Measurements from ENCODE around the gene PUSL1.
A peak's percentile ranks its signal among the peaks of the same experiment; 100 is the strongest.

The PUSL1 gene

DNA sequence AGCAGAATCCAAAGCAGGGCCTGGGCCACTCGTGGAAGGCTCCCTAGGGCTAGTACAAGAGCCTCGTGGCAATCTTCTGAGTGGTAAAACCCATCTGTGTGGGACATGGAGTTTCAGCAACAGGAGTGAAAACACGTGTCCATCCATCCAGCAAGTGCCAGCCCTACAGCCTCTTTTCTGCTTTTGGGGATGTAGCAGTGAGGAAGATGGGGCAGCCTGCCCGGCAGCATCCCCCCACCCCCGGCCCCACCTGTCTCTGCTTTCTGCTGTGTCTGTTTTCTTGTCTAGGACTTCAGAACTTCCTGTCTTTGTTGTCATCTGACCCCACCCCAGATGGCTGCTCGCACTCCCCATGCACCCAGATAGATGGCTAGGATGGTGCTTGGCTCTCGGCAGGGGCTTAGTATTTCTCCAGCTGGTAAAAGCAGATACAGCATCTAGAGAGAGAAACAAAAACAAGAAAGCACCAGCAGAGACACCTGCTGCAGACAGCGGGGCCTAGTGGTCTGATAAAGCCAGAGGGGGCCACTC, 17.7 kb downstream of the PUSL1 start:
- DNase-seq, result no peak

DNA sequence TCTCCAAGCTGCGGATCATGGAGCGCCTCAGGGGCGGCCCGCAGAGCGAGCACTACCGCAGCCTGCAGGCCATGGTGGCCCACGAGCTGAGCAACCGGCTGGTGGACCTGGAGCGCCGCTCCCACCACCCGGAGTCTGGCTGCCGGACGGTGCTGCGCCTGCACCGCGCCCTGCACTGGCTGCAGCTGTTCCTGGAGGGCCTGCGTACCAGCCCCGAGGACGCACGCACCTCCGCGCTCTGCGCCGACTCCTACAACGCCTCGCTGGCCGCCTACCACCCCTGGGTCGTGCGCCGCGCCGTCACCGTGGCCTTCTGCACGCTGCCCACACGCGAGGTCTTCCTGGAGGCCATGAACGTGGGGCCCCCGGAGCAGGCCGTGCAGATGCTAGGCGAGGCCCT, 18.9 kb downstream of the PUSL1 start:
- DNase-seq, result no peak

DNA sequence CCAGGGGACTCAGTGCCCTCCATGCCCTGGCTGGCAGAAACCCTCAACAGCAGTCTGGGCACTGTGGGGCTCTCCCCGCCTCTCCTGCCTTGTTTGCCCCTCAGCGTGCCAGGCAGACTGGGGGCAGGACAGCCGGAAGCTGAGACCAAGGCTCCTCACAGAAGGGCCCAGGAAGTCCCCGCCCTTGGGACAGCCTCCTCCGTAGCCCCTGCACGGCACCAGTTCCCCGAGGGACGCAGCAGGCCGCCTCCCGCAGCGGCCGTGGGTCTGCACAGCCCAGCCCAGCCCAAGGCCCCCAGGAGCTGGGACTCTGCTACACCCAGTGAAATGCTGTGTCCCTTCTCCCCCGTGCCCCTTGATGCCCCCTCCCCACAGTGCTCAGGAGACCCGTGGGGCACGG, 19.9 kb downstream of the PUSL1 start:
- DNase-seq, result no peak

DNA sequence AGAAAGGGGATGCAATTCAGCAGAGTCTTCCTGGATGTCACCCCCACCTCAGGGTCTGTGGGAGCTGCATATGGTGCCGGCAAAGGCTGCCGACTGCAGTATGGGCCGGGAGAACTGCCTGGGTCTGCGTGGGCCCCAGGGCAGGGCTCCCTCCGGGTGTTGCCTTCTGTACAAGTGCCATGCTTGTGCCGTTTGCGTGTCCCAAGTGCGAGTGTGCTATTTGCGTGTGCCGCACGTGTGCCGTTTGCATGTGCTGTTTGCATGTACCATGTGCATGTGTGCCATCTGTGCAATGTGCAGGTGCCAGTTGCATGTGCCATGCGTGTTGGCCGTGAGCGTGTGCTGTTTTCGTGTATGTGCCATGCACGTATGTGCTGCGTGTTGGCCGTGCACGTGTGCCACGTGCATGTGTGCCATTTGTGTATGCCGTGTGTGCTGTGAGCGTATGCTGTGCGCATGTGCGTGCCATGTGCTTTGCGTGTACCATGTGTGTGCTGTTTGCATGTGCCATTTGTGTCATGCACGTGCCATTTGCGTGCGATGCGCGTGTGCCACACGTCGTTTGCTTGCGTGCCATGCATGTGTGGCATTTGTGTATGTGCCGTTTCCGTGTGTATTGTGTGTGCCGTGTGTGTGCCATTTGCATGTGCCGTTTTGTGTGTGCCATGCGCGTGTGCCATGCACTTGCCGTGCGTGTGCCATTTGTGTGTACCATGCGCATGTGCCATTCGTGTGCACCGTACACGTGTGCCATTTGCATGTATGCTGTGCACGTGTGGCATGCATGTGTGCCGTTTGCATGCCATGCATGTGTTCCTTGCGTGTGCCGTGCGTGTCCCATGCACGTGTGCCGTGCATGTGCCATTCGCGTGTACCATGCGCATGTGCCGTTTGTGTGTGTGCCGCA, 21.2 kb downstream of the PUSL1 start:
- DNase-seq, result no peak

DNA sequence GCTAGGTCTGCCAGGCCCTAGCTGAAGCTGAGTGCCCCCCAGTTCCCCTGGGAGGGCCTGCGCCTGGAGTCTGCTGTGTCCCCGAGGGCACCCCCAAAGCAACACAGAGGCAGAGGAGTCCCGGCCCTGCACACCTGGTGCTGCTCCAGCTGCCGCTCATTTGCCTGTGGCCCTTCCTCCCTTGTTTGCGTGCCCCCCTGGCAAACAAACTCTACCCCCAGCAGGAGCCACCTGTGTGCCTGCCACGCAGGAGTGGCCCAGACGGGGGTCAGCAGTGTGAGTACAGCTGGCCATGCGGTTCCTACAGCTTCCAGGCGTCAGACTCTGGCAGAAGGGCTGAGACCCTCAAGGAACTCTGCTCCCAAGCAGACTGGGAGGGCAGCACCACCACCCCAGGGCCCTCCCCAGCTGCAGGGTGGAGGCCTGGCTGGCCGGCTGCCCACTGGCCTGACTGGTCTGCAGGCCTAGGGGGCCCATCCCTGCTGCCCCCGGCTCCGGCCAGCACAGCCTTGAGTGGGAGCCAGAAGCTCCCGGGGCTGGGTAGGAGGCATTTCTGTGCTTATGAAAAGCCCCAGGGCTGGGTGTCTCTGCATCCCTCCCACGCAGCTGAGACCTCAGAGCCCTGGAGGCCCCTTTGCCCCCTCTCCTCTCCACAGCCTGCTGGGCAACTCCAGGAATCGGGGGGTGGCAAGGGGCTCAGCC, 22.1 kb downstream of the PUSL1 start:
- peak in 1 of 2 experiments; percentile 58 for DNase-seq

DNA sequence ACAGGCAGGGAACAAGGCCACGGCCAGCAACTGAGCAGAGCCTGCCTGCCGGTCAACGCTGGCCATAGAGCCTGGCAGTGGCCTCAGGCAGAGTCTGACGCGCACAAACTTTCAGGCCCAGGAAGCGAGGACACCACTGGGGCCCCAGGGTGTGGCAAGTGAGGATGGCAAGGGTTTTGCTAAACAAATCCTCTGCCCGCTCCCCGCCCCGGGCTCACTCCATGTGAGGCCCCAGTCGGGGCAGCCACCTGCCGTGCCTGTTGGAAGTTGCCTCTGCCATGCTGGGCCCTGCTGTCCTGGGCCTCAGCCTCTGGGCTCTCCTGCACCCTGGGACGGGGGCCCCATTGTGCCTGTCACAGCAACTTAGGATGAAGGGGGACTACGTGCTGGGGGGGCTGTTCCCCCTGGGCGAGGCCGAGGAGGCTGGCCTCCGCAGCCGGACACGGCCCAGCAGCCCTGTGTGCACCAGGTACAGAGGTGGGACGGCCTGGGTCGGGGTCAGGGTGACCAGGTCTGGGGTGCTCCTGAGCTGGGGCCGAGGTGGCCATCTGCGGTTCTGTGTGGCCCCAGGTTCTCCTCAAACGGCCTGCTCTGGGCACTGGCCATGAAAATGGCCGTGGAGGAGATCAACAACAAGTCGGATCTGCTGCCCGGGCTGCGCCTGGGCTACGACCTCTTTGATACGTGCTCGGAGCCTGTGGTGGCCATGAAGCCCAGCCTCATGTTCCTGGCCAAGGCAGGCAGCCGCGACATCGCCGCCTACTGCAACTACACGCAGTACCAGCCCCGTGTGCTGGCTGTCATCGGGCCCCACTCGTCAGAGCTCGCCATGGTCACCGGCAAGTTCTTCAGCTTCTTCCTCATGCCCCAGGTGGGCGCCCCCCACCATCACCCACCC, 22.9 kb downstream of the PUSL1 start, which contains the start of gene TAS1R3:
Gene TAS1R3 (plus strand): TSS at position 213 of the 898 bp plus-strand sequence. CDS start 66 bp downstream, at position 279.
- DNase-seq, result peak; percentile 67 to 93

DNA sequence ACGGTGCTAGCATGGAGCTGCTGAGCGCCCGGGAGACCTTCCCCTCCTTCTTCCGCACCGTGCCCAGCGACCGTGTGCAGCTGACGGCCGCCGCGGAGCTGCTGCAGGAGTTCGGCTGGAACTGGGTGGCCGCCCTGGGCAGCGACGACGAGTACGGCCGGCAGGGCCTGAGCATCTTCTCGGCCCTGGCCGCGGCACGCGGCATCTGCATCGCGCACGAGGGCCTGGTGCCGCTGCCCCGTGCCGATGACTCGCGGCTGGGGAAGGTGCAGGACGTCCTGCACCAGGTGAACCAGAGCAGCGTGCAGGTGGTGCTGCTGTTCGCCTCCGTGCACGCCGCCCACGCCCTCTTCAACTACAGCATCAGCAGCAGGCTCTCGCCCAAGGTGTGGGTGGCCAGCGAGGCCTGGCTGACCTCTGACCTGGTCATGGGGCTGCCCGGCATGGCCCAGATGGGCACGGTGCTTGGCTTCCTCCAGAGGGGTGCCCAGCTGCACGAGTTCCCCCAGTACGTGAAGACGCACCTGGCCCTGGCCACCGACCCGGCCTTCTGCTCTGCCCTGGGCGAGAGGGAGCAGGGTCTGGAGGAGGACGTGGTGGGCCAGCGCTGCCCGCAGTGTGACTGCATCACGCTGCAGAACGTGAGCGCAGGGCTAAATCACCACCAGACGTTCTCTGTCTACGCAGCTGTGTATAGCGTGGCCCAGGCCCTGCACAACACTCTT, 23.8 kb downstream of the PUSL1 start:
- DNase-seq, result peak in 1 of 2 experiments; percentile 69

DNA sequence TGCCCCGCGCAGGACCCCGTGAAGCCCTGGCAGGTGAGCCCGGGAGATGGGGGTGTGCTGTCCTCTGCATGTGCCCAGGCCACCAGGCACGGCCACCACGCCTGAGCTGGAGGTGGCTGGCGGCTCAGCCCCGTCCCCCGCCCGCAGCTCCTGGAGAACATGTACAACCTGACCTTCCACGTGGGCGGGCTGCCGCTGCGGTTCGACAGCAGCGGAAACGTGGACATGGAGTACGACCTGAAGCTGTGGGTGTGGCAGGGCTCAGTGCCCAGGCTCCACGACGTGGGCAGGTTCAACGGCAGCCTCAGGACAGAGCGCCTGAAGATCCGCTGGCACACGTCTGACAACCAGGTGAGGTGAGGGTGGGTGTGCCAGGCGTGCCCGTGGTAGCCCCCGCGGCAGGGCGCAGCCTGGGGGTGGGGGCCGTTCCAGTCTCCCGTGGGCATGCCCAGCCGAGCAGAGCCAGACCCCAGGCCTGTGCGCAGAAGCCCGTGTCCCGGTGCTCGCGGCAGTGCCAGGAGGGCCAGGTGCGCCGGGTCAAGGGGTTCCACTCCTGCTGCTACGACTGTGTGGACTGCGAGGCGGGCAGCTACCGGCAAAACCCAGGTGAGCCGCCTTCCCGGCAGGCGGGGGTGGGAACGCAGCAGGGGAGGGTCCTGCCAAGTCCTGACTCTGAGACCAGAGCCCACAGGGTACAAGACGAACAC, 24.5 kb downstream of the PUSL1 start:
- DNase-seq, result peak in 1 of 2 experiments; percentile 59

DNA sequence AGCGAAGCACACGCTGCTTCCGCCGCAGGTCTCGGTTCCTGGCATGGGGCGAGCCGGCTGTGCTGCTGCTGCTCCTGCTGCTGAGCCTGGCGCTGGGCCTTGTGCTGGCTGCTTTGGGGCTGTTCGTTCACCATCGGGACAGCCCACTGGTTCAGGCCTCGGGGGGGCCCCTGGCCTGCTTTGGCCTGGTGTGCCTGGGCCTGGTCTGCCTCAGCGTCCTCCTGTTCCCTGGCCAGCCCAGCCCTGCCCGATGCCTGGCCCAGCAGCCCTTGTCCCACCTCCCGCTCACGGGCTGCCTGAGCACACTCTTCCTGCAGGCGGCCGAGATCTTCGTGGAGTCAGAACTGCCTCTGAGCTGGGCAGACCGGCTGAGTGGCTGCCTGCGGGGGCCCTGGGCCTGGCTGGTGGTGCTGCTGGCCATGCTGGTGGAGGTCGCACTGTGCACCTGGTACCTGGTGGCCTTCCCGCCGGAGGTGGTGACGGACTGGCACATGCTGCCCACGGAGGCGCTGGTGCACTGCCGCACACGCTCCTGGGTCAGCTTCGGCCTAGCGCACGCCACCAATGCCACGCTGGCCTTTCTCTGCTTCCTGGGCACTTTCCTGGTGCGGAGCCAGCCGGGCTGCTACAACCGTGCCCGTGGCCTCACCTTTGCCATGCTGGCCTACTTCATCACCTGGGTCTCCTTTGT, 25.3 kb downstream of the PUSL1 start:
- DNase-seq, result no peak

DNA sequence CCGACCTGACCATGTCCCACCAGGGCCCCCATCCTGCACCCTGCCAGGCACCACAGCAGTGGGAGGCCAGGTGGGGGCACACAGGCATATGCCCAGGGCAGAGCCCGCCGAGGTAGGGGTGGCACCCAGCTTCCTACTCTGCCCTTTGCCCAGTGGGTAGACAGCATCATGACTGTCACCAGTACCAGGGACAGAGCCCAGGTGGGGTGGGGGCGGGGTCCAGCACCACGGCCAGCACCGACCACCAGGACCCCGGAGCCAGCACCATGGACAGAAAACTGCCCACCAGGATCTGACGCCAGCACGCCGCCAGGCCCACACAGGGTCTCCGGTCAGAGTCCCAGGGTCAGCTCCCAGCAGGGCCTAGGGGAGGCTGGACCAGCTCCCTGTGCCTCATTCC, 26.4 kb downstream of the PUSL1 start:
- no peak for DNase-seq

DNA sequence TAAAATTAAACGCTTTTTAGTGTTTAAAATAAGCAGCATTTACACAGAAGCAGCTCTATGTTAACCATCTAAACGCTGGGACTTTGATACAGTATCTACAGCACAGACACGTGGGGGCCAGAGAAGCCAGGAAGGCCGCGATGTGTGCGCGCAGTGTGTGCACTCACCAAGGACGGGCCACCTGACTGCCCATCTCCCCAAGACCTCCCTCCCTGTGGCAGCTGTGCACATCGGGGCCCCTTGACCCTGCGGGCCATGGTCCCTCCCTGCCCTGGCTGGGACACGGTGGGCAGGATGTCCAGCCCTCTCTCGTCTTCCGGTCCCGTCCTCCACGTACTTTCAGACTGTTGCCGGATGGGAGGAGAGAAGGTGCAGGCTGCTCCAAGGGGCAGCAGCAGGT, 26.9 kb downstream of the PUSL1 start:
- no peak for DNase-seq

DNA sequence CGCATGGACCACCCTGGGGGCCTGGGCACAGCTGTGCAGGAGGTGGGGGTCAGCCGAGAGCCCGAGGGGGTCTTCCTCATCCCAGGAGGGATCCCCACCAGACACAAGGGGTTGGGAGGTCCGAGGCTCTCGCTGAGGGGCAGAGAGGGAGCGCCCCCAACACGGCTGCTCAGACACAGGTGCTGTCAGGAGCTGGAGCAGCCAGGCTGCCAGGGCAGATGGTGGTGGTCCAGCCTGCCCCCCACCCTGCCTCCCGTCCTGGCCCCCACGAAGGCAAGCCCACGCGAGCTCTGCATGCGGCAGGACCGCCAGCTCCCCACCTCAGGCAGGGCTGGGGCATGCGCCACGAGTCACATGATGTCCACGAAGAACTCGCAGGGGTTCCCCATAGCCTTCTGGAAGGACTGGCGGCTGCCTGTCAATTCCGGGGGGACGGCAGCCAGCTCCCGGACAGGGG, 27.4 kb downstream of the PUSL1 start:
- DNase-seq, result no peak

DNA sequence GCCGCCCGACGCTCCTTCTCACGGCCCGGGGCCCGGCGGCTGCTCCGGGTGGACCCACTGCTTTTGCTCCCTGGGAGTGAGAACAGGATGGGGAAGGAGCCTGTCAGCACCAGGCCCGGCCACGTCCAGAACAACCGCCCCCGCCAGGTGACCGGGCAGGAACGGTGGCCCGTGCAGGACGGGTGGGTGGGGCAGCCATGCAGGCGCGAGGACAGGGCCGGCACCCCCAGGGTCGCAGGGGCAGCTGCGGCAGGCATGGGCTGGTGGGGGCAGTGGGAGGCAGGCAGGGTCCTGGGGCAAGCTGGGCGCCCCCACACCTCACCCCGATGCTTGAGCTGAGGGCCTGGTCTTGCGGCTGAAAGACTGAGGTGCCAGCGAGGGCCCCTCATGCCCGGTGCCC, 28.0 kb downstream of the PUSL1 start:
- DNase-seq, result no peak

DNA sequence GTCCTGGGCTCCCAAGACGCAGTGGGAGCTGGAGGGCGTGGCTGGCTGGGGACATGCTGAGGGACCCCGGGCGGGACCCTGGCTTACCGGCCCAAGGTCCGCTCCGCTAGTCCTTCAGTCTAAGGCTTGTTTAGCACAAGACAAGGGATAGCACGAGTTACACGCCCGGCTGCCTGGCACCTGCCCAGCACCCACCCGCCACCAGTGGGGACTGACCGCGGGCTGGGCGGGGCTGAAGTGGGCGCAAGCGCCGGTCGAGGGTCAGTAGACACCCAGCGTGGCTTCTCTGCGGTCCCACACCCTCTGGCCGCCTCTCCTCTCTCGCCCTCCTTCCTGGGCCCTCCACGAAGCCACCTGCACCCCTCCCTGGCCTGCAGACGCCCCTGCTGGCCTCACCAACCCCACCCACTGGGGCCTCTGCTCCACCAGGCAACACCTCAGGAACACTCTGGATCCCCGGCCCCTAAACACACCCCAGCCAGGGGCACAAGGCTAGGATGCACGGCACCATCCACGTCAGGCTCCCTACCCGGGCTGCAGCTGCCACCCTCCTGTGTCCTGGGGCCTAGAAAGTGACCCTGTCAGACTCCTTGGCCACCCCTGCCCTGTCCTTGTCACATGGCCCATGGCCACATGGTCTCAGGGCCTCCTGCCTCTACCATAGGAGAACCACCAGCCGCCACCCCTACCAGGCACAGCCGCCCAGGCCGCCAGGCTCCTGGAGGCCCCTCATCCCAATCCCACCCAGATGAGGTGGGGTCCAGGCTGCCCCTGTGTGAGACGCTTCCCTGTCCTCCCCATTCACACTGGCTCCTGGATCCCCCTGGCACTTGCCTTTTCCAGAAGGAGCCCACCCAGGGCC, 28.8 kb downstream of the PUSL1 start:
- no peak for DNase-seq

DNA sequence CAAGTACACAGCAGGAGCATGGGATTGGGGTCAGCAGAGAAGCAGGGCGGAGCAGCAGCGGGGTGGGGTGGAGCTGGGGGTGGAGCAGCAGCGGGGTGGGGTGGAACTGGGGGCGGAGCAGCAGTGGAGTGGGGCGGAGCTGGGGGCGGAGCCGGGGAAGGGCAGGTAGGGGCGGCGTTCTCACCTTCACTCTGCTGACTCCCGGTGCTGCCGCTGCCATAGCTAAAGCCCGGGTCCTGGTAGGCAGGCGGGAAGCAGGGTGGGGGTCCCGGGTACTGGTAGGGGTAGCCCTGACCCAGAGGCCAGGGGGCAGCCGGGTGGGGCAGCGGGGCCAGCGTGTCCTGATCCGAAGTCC, 29.4 kb downstream of the PUSL1 start:
- peak in 1 of 2 experiments; percentile 59 for DNase-seq

DNA sequence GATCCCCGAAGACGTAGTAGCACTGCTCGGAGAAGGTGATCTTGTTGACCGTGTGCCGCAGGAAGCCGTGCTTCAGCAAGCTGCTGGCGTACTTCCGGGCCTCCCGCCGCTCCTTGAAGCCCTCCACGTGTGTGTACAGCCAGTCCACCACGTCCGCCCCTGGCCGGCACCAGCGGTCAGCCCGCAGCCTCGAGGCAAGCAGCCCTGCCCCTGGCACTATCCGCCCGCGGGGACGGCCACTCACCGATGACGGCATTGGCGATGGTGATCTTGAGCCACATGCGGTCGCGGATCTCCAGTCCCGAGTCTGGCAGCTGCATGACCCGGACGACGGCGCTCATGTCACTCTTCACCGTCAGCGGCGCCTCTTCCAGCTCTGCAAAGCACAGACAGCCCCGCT, 29.9 kb downstream of the PUSL1 start:
- no peak for DNase-seq

DNA sequence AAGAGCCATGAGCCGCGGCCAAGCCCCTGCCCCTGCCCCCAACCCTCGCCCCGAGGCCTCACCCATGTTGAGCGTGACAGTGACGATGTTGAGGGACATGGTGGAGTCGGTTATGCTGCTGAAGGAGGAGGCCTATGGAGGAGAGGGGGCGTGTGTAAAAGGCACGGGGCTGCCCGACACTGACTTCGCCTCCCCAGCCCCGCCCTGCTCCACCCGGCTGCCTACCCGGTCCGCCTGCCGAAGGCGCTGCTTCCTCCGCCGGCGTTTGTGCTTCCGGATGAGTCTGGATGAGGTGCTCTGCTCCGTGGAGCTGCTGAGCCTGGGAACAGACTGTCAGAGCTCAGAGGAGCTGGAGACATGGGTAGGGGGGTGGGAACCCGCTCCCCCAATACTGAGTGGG, 31.8 kb downstream of the PUSL1 start:
- no peak for DNase-seq

DNA sequence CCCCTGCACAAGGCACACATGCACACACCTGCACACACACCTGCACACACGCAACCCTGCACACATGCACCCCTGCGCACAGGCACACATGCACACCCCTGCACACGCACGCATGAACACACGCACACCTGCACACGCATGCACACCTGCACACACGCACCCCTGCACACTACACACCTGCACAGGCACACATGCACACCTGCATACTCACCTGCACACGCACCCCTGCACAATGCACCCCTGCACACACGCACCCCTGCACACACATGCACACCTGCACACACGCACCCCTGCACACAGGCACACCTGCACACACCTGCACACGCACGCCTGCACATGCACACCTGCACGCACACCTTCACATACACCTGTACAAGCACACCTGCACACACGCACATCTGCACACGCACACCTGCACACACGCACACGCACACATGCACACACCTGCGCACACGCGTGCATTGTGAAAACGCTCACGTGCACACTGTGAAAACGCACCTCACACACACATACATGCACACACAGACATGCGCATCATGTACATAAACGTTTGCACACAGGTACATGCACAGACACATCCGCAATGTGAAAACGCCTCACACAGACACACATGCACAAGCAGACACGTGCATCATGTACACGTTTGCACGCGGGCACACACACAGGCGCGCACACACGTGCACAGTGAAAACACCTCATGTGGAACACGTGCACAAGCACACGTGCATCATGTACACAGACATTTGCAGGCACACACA, 32.6 kb downstream of the PUSL1 start:
- no peak for DNase-seq

DNA sequence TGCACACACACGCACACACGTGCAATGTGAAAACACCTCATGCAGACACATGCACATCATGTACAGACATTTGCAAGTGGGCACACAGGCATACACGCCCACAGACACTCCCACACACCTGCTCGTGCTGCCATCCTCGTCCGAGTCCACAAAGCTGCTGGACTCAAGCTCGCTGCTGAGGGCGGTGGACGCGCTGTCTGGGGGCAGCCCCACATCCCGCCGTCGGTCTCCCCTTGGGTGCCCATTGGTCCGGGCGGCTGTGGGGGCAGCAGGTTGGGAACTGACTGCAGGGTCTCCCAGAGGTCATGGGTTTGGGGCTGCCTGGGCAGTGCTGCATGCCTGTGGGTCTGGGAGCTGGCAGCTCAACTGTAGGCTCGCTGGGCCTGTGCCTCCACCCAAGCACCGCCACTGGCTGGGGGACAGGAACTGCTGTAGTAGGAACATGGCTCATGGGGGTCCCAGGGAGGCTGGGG, 33.2 kb downstream of the PUSL1 start:
- no peak for DNase-seq
